Tibial nerve (tissue), 4 donors: ENCODE measurements around the gene MAJIN. TPM values are rescaled to one million over a fixed set of nuclear protein-coding genes. Genes with fewer than 3 reads are reported as not detected.

Experiments used
- DNase-seq, 2 donors: peaks; one replicate each; pipeline ENCODE4 v3.0.0-alpha.2; 2019; ENCODE audit warnings: low spot score in 2 of 2
- H3K27ac ChIP-seq, 4 donors: fragments of 200-600 bp; sonication (generic) in 3 of 4; one replicate each; pipeline ENCODE4 v1.5.1; 2017 to 2019; ENCODE audit warnings: mild to moderate bottlenecking in 1 of 4
- H3K27me3 ChIP-seq, 2 donors: fragments of 200-600 bp; sonication (generic) in 1 of 2; one replicate each; pipeline versions ENCODE4 v1.5.1 to v1.6.0; 2017 to 2019
- H3K36me3 ChIP-seq, 3 donors: fragments of 200-600 bp; sonication (generic); one replicate each; pipeline ENCODE4 v1.5.1; 2018 to 2019
- H3K4me1 ChIP-seq, 4 donors: fragments of 200-600 bp; sonication (generic) in 3 of 4; one replicate each; pipeline ENCODE4 v1.5.1; 2017 to 2019
- H3K4me3 ChIP-seq, 4 donors: fragments of 200-600 bp; sonication (generic) in 3 of 4; one replicate each; pipeline ENCODE4 v1.5.1; 2017 to 2019; ENCODE audit warnings: mild to moderate bottlenecking in 1 of 4, moderate library complexity in 1 of 4
- H3K9me3 ChIP-seq, 4 donors: fragments of 200-600 bp; sonication (generic) in 3 of 4; one replicate each; pipeline ENCODE4 v1.5.1; 2017 to 2019
- EP300 ChIP-seq, 2 donors: sonication (generic); formaldehyde crosslinking; IDR thresholded peaks; one replicate each; pipeline ENCODE4 v1.6.1; 2017; ENCODE audit warnings: antibody characterized with exemption in 2 of 2, mild to moderate bottlenecking in 1 of 2
- POLR2A ChIP-seq, 2 donors: fragments of 450-650 bp; IDR thresholded peaks; one replicate each; pipeline ENCODE4 v1.6.1; 2017; ENCODE audit warnings: antibody characterized with exemption in 2 of 2, mild to moderate bottlenecking in 2 of 2, moderate library complexity in 2 of 2
- WGBS, 2 donors: methylation state at CpG; one replicate each; pipeline ENCODE4 v1.1.5; 2018; 5-methylcytosine and 5-hydroxymethylcytosine counted together
- total RNA-seq, 4 donors: library from RNA; depleted of rRNA; stranded (reverse); fragments of >200 nt; gene quantifications; one replicate each; pipeline ENCODE4 v1.1.0, GENCODE V29; 2016
- TF ChIP-seq, protein P1 (sequence below), 5 experiments: fragments of 200-600 bp in 3 of 5; fragments of 450-650 bp in 2 of 5; sonication (generic) in 3 of 5; IDR thresholded peaks; one replicate each; pipeline ENCODE4 v1.5.1; 2016 to 2019; ENCODE audit warnings: antibody characterized with exemption in 5 of 5, mild to moderate bottlenecking in 3 of 5, moderate library complexity in 2 of 5

The MAJIN gene
- total RNA-seq, 4 donors from 2014 or later: not detected

- H3K36me3 ChIP-seq: peaks cover 0 to 34% (median 0%) of the 10 kb centered on the region in 3 donors
- H3K4me1 ChIP-seq: peaks cover 0 to 17% (median 4%) of the 10 kb centered on the region in 4 donors
- 68 to 80% methylated on average over 4 to 6 of the region's 10 CpGs for WGBS, 2 donors
- H3K27me3 ChIP-seq: no peaks in the 10 kb centered on the region
- TF ChIP-seq, protein P1, sequence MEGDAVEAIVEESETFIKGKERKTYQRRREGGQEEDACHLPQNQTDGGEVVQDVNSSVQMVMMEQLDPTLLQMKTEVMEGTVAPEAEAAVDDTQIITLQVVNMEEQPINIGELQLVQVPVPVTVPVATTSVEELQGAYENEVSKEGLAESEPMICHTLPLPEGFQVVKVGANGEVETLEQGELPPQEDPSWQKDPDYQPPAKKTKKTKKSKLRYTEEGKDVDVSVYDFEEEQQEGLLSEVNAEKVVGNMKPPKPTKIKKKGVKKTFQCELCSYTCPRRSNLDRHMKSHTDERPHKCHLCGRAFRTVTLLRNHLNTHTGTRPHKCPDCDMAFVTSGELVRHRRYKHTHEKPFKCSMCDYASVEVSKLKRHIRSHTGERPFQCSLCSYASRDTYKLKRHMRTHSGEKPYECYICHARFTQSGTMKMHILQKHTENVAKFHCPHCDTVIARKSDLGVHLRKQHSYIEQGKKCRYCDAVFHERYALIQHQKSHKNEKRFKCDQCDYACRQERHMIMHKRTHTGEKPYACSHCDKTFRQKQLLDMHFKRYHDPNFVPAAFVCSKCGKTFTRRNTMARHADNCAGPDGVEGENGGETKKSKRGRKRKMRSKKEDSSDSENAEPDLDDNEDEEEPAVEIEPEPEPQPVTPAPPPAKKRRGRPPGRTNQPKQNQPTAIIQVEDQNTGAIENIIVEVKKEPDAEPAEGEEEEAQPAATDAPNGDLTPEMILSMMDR (IDR thresholded peaks at IDR 0.05): no peak
- TF ChIP-seq POLR2A (IDR thresholded peaks at IDR 0.05): no peak
- no peak for TF ChIP-seq EP300 (IDR thresholded peaks at IDR 0.05)
- H3K9me3 ChIP-seq: no peaks in the 10 kb centered on the region
- DNase-seq: no peak
- peak overlapping the region in 1 of 4 donors; percentile 26 for H3K4me3 ChIP-seq
- H3K27ac ChIP-seq: peak overlapping the region in 1 of 4 donors; percentile 74
These were observed 79.1 kb downstream of the MAJIN start for GRCh38 chr11:64892838-64893193.

DNA sequence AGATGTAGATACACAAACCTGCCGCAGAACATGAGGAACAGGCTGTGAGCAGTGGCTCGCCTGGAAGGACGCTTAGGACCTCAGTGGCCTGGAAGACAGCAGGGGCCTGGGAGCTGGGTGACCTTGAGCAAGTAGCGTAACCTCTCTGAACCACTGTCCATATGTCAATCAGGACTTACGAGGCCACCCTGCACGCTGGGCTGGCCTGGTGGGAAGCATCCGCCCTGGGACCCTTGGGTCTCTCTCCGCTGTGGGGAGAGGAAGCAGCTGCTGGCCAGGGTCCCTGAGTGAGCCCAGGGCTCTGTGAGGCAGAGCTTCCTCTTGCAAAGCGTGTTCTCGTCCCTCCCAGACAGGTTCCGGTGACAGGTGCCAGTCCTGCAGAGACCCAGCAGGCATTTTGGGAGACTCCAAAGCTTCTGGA is 79.5 kb downstream of the MAJIN start:
- no peaks in the 10 kb centered on the region for H3K27me3 ChIP-seq
- H3K9me3 ChIP-seq: no peaks in the 10 kb centered on the region
- H3K27ac ChIP-seq: peak overlapping the region in 1 of 4 donors; percentile 74
- DNase-seq: no peak
- H3K4me1 ChIP-seq: peaks cover 0 to 21% (median 6%) of the 10 kb centered on the region in 4 donors
- TF ChIP-seq EP300 (IDR thresholded peaks at IDR 0.05) (no peak), POLR2A (IDR thresholded peaks at IDR 0.05) (no peak)
- TF ChIP-seq, protein P1 (IDR thresholded peaks at IDR 0.05): no peak
- 70 to 76% methylated on average over 9 to 11 of the region's 11 CpGs for WGBS, 2 donors
- H3K36me3 ChIP-seq: peaks cover 0 to 30% (median 0%) of the 10 kb centered on the region in 3 donors
- H3K4me3 ChIP-seq: peak overlapping the region in 1 of 4 donors; percentile 26

- Histone ChIP-seq H3K27ac (peak overlapping the region in 1 of 4 donors; percentile 74), H3K36me3 (peaks cover 0 to 25% (median 0%) of the 10 kb centered on the region in 3 donors), H3K4me3 (peak overlapping the region in 1 of 4 donors; percentile 26), H3K4me1 (peaks cover 0 to 24% (median 6%) of the 10 kb centered on the region in 4 donors), H3K27me3 (no peaks in the 10 kb centered on the region), H3K9me3 (no peaks in the 10 kb centered on the region)
- TF ChIP-seq POLR2A (IDR thresholded peaks at IDR 0.05): no peak
- TF ChIP-seq, protein P1 (IDR thresholded peaks at IDR 0.05): no peak
- TF ChIP-seq EP300 (IDR thresholded peaks at IDR 0.05): no peak
- WGBS, 2 donors: 74 to 79% methylated on average over 5 of the region's 5 CpGs
- no peak for DNase-seq
These were observed 80.0 kb downstream of the MAJIN start for GRCh38 chr11:64891880-64892279.

- H3K36me3 ChIP-seq: peaks cover 0 to 19% (median 0%) of the 10 kb centered on the region in 3 donors
- peak overlapping the region in 1 of 4 donors; percentile 27 for H3K4me3 ChIP-seq
- no peaks in the 10 kb centered on the region for H3K9me3 ChIP-seq
- H3K4me1 ChIP-seq: peaks cover 0 to 24% (median 6%) of the 10 kb centered on the region in 4 donors
- WGBS, 2 donors: 80 to 91% methylated on average over 21 to 22 of the region's 25 CpGs
- H3K27me3 ChIP-seq: no peaks in the 10 kb centered on the region
- no peak for DNase-seq
- H3K27ac ChIP-seq: peak overlapping the region in 1 of 4 donors; percentile 74
- TF ChIP-seq EP300 (IDR thresholded peaks at IDR 0.05): no peak
- TF ChIP-seq, protein P1 (IDR thresholded peaks at IDR 0.05): no peak
- TF ChIP-seq POLR2A (IDR thresholded peaks at IDR 0.05): no peak
These were observed 80.6 kb downstream of the MAJIN start for GRCh38 chr11:64891215-64891848.

GRCh38 chr11:64890522-64890939 is 81.4 kb downstream of the MAJIN start:
- peak overlapping the region in 1 of 4 donors; percentile 27 for H3K4me3 ChIP-seq
- no peaks in the 10 kb centered on the region for H3K27me3 ChIP-seq
- no peak for TF ChIP-seq EP300 (IDR thresholded peaks at IDR 0.05)
- TF ChIP-seq, protein P1 (IDR thresholded peaks at IDR 0.05): no peak
- TF ChIP-seq POLR2A (IDR thresholded peaks at IDR 0.05): no peak
- no peak for DNase-seq
- WGBS, 2 donors: 83 to 89% methylated on average over 7 of the region's 7 CpGs
- H3K36me3 ChIP-seq: peaks cover 0 to 11% (median 0%) of the 10 kb centered on the region in 3 donors
- peak overlapping the region in 1 of 4 donors; percentile 74 for H3K27ac ChIP-seq
- H3K4me1 ChIP-seq: peaks cover 0 to 24% (median 6%) of the 10 kb centered on the region in 4 donors
- H3K9me3 ChIP-seq: no peaks in the 10 kb centered on the region
